ENCODE results near the gene EPS8L1. TPM values are rescaled to one million over a fixed set of nuclear protein-coding genes. Genes with fewer than 3 reads are reported as not detected.

The EPS8L1 gene
- total and polyA plus RNA-seq, 2 of the 4 experiments (the other 2 are of a cell fraction): 0.90 to 2.9 TPM

DNA sequence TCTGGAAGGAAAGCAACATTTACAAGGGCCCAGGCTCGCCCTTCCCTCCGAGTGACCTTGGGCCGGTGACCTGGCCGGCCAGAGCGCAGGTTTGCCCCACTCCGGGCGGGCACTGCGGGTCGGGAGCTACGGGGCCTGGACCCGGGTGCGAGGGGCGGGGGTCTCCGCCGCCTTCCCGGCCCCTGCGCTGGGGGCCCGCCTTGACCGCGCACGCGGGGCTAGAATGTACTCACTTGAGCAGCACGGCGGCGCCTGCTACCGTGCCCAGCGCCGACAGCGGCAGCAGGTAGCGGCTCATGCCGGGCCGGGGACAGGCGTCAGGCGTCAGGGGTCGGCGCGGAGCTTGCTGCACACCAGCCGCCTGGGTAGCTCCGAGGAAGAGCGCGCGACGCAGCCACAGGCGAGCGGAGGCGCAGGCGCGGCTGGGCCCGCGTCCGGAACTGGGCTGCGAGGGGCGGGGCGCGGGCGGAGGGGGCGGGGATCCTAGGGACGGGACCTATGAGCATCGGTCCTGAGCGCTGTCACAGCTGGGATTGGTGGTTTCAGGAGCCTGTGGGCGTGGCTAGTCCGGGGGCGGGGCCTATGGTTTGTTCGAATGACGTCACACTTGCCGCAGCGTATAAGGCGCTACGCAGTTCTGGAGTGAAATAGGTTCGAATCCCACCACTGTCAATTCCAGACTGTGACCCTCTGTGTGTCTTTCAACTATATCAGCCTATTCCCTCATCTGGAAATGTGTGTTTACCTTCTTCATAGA is 12.8 kb upstream of the EPS8L1 start, which contains the start of gene RDH13:
Gene RDH13, minus strand, starts transcription at position 414 of the 757 bp plus-strand sequence. Its CDS starts 116 bp downstream, at position 298.
- Histone ChIP-seq H3K4me3 (ENCODE audit: insufficient read depth, low read depth, low read length) (peak within 1 kb of the TSS; percentile 73), H3K18ac (ENCODE audit: low read depth, low read length) (no peak within 1 kb of the TSS), H3K9ac (ENCODE audit: low read depth, low read length) (peak within 1 kb of the TSS; percentile 61), H2BK5ac (ENCODE audit: low read depth, low read length, poor library complexity, severe bottlenecking) (no peak within 1 kb of the TSS), H3K79me1 (ENCODE audit: low read depth in 1 of 2, low read length in 2 of 2) (peaks cover 0 to 9% of the 10 kb centered on the region in 2 experiments; a peak in 2 of 4 replicates), H3K27ac (ENCODE audit: insufficient read depth, low read length) (peak within 1 kb of the TSS; percentile 10; the same call in 1 of the 2 replicates), H4K5ac (ENCODE audit: low read depth, low read length) (no peak within 1 kb of the TSS), H3K27me3 (ENCODE audit: control insufficient read depth, insufficient read depth, low read length) (peaks cover 8% of the 10 kb centered on the region), H2BK15ac (ENCODE audit: low read depth, low read length) (no peak within 1 kb of the TSS), H2AFZ (replicated peaks; ENCODE audit: low read length, poor library complexity) (peak within 1 kb of the TSS; percentile 94), H2BK20ac (ENCODE audit: low read depth, low read length) (no peak within 1 kb of the TSS), H4K8ac (ENCODE audit: low read depth in 2 of 2, low read length in 2 of 2) (peak within 1 kb of the TSS; percentile 9 to 72; a peak in 1 of 4 replicates), H4K20me1 (ENCODE audit: insufficient read depth, low read length) (no peaks in the 10 kb centered on the region; the same call in 1 of the 2 replicates), H2AK9ac (replicated peaks; ENCODE audit: low read depth, low read length, poor library complexity) (peak within 1 kb of the TSS; percentile 31), H3K56ac (ENCODE audit: extremely low read depth, insufficient read depth, low read length) (no peak within 1 kb of the TSS), H2AK5ac (ENCODE audit: low read depth, low read length) (no peak within 1 kb of the TSS; the same call in 1 of the 2 replicates), H2BK120ac (ENCODE audit: low read depth, low read length) (no peak within 1 kb of the TSS), H3K36me3 (ENCODE audit: control insufficient read depth, insufficient read depth, low read length) (peaks cover 5% of the 10 kb centered on the region), H3K4ac (ENCODE audit: low read depth, low read length) (no peak within 1 kb of the TSS), H3K4me2 (ENCODE audit: low read depth, low read length) (peak within 1 kb of the TSS; percentile 56), H4K91ac (ENCODE audit: insufficient read depth, low read depth, low read length) (no peak within 1 kb of the TSS), H3K23ac (ENCODE audit: low read depth, low read length) (no peak within 1 kb of the TSS; the same call in 1 of the 2 replicates), H3K9me3 (ENCODE audit: control insufficient read depth, insufficient read depth, low read length) (no peaks in the 10 kb centered on the region), H3K9me1 (ENCODE audit: insufficient read depth, low read length) (no peaks in the 10 kb centered on the region), H3K4me1 (ENCODE audit: control insufficient read depth, insufficient read depth, low read length) (0 out of 2 replicates have a peak, but pooled peaks cover 2% of the 10 kb centered on the region), H3K14ac (replicated peaks; ENCODE audit: low read depth, low read length) (no peak within 1 kb of the TSS)
- in situ Hi-C loops (cut with MboI; ENCODE audit: low sequenced_read_pairs): no loop called here
- POLR2A ChIA-PET (ENCODE audit: unreplicated experiment): no interaction called here
- WGBS, 2 experiments (ENCODE audit: extremely low coverage in 2 of 2, insufficient read length in 1 of 2): 2% methylated on average over 15 of the region's 70 CpGs; no CpG with 5 or more reads in 1 of the 2 experiments
- peak; percentile 96 for DNase-seq
- intact Hi-C loops (cut with micrococcal nuclease): loop anchor here (10.0 kb wide), 1 partner anchor 588 kb away; the partner anchor contains the start of gene CDC42EP5
- no TSS peak for BruUV-seq (replicated peaks)
- CTCF ChIA-PET: no interaction called here
- TF ChIP-seq, protein P1, sequence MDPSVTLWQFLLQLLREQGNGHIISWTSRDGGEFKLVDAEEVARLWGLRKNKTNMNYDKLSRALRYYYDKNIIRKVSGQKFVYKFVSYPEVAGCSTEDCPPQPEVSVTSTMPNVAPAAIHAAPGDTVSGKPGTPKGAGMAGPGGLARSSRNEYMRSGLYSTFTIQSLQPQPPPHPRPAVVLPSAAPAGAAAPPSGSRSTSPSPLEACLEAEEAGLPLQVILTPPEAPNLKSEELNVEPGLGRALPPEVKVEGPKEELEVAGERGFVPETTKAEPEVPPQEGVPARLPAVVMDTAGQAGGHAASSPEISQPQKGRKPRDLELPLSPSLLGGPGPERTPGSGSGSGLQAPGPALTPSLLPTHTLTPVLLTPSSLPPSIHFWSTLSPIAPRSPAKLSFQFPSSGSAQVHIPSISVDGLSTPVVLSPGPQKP (IDR thresholded peaks at IDR 0.05; ENCODE audit: borderline replicate concordance, low read depth, low read length): no peak
- peak; percentile 90 for TF ChIP-seq RCOR1 (IDR thresholded peaks at IDR 0.05; ENCODE audit: insufficient replicate concordance, low read length)
- dilution Hi-C loops (cut with HindIII; ENCODE audit: low sequenced_read_pairs, unreplicated experiment): no loop called here
- ATAC-seq (ENCODE audit: low read depth): peak; percentile 100
